OCI-LY7 (cell line): ENCODE measurements around the gene VWF. TPM values are rescaled to one million over a fixed set of nuclear protein-coding genes. Genes with fewer than 3 reads are reported as not detected.

Experiments used
- BruUV-seq: library from RNA; stranded (reverse); fragments of 400-500 nt; replicated peaks from 2 replicates; lab custom pipeline; 2021; lab: Mats Ljungman, UMichigan
- CTCF ChIA-PET: fragments of 300-600 bp; sonication (Branson Sonifier 250); formaldehyde crosslinking; loops from one replicate; lab custom pipeline; 2022; ENCODE audit warnings: antibody characterized with exemption; ENCODE audit not compliant: unreplicated experiment; lab: Charles Lee
- POLR2A ChIA-PET: fragments of 300-600 bp; sonication (Branson Sonifier 250); formaldehyde crosslinking; loops from one replicate; lab custom pipeline; 2022; ENCODE audit warnings: antibody characterized with exemption; lab: Charles Lee
- DNase-seq: peaks from one replicate; pipeline ENCODE4 v3.0.0-alpha.2; 2015; ENCODE audit warnings: low spot score
- H2AFZ ChIP-seq: fragments of 200-600 bp; sonication (generic), shearing (Covaris generic); 2 replicates; pipeline ENCODE4 v1.6.1; 2014; ENCODE audit warnings: mild to moderate bottlenecking, antibody characterized with exemption, low read length, moderate library complexity
- H3K27ac ChIP-seq: fragments of 200-600 bp; sonication (generic); 2 replicates; pipeline ENCODE4 v1.5.1; 2014; ENCODE audit warnings: mixed run types, low read depth, mild to moderate bottlenecking, moderate library complexity, low read length, inconsistent platforms; ENCODE audit not compliant: poor library complexity, severe bottlenecking
- H3K36me3 ChIP-seq: fragments of 200-600 bp; sonication (generic); 2 replicates; pipeline ENCODE4 v1.6.1; 2014; ENCODE audit warnings: mild to moderate bottlenecking, antibody characterized with exemption, low read length, moderate library complexity, mixed read lengths; ENCODE audit not compliant: insufficient read depth
- H3K4me1 ChIP-seq: fragments of 200-600 bp; sonication (generic); 2 replicates; pipeline ENCODE4 v1.5.1; 2014; ENCODE audit warnings: mild to moderate bottlenecking, low read length; ENCODE audit not compliant: insufficient read depth, poor library complexity, severe bottlenecking
- H3K4me2 ChIP-seq: fragments of 200-600 bp; sonication (generic); 2 replicates; pipeline ENCODE4 v1.6.1; 2014; ENCODE audit warnings: mild to moderate bottlenecking, low read length
- H3K4me3 ChIP-seq: fragments of 200-600 bp; sonication (generic); 2 replicates; pipeline ENCODE4 v1.5.1; 2014; ENCODE audit warnings: mild to moderate bottlenecking, low read depth, low read length; ENCODE audit not compliant: poor library complexity, severe bottlenecking
- H3K79me2 ChIP-seq: fragments of 200-600 bp; sonication (generic); 2 replicates; pipeline ENCODE4 v1.6.1; 2016; ENCODE audit warnings: low read depth, mild to moderate bottlenecking, low read length, moderate library complexity, mixed read lengths; ENCODE audit not compliant: insufficient read depth
- H3K9me2 ChIP-seq: fragments of 200-600 bp; sonication (generic); 2 replicates; pipeline ENCODE4 v1.6.1; 2016; ENCODE audit warnings: mild to moderate bottlenecking, low read length, mixed read lengths; ENCODE audit not compliant: insufficient read depth
- H3K9me3 ChIP-seq: fragments of 200-600 bp; sonication (generic); 2 replicates; pipeline ENCODE4 v1.6.1; 2014; ENCODE audit warnings: mild to moderate bottlenecking, mixed run types, low read length, mixed read lengths
- H4K20me1 ChIP-seq: fragments of 200-600 bp; sonication (generic); 2 replicates; pipeline ENCODE4 v1.6.1; 2014; ENCODE audit warnings: mild to moderate bottlenecking, antibody characterized with exemption, low read length, moderate library complexity, mixed read lengths; ENCODE audit not compliant: insufficient read depth
- CTCF ChIP-seq: fragments of 200-600 bp; sonication (generic); conservative IDR thresholded peaks from 2 replicates; pipeline ENCODE4 v1.5.1; 2014; ENCODE audit warnings: mild to moderate bottlenecking, antibody characterized with exemption, low read length, moderate library complexity, mixed read lengths
- EZH2phosphoT487 ChIP-seq: fragments of 200-600 bp; sonication (generic); IDR thresholded peaks from 2 replicates; pipeline ENCODE4 v1.6.1; 2018; ENCODE audit warnings: low read depth, borderline replicate concordance, mild to moderate bottlenecking, mixed run types, antibody characterized with exemption, low read length, moderate library complexity, mixed read lengths
- intact Hi-C: fragments of 100-400 bp; cut with micrococcal nuclease; formaldehyde crosslinking; loops from one replicate; pipeline ENCODE4 v1.10.0; 2022; ENCODE audit not compliant: unreplicated experiment
- total RNA-seq, 2 experiments: library from RNA; depleted of rRNA in 1 of 2; stranded (reverse); fragments of >200 nt in 1 of 2; shearing (Covaris generic) in 1 of 2; gene quantifications; 2 replicates each; pipeline ENCODE4 v1.2.3, GENCODE V29; 2014 to 2022

VWF gene
- total RNA-seq, 2 experiments from 2014 or later: 0.32 TPM; not detected in 1

GRCh38 chr12:5997260-5997659 lies 127.2 kb downstream of the VWF start:
- TF ChIP-seq EZH2phosphoT487 (no peak), CTCF (no peak)
- no peak overlapping the region for H3K4me2 ChIP-seq
- intact Hi-C loops: no loop called here
- no peaks in the 10 kb centered on the region for H4K20me1 ChIP-seq
- POLR2A ChIA-PET: interaction anchor here (0.5 to 0.8 kb wide), 4 partner anchors 8 to 820 kb away, joined by 3 to 7 read pairs (median 4); no protein-coding TSS in a partner anchor
- H3K4me1 ChIP-seq: no peaks in the 10 kb centered on the region
- H3K9me2 ChIP-seq: no peaks in the 10 kb centered on the region
- no peak for DNase-seq
- BruUV-seq: no TSS peak
- H3K27ac ChIP-seq: no peak overlapping the region
- H3K36me3 ChIP-seq: no peaks in the 10 kb centered on the region
- no peaks in the 10 kb centered on the region for H3K9me3 ChIP-seq
- no peak overlapping the region for H2AFZ ChIP-seq
- CTCF ChIA-PET: no interaction called here
- no peaks in the 10 kb centered on the region for H3K79me2 ChIP-seq
- H3K4me3 ChIP-seq: no peak overlapping the region

- ChIA-PET CTCF (no interaction called here), POLR2A (interaction anchor here (0.7 to 0.9 kb wide), 4 partner anchors 9 to 819 kb away, joined by 3 to 8 read pairs (median 6); no protein-coding TSS in a partner anchor)
- Histone ChIP-seq H3K79me2 (no peaks in the 10 kb centered on the region), H3K27ac (no peak overlapping the region), H3K4me1 (no peaks in the 10 kb centered on the region), H3K4me3 (no peak overlapping the region), H3K9me2 (no peaks in the 10 kb centered on the region), H4K20me1 (no peaks in the 10 kb centered on the region), H3K4me2 (no peak overlapping the region), H3K9me3 (no peaks in the 10 kb centered on the region), H2AFZ (no peak overlapping the region), H3K36me3 (no peaks in the 10 kb centered on the region)
- no peak for TF ChIP-seq CTCF
- no peak for TF ChIP-seq EZH2phosphoT487
- DNase-seq: no peak
- intact Hi-C loops: no loop called here
- no TSS peak for BruUV-seq
Measured at GRCh38 chr12:5996459-5996858, 128.0 kb downstream of the VWF start.

DNA sequence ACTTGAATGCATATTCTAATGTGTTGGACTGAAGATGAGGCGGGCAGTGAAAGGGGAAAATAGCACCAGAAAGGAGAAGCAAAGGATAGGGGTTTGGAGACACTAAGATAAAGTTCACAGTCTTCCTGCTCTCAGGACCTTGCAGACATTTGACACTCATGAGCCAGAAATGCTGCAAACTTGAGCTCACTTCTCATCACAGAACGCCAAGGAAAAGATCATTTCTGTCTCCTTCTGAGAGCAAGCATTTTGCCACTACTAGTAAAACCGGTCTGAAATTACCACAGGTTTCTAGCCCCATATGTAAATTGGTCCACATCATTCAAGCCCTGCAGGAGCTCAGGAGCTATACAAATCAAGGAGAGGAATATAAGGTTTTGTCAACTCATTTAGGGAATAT lies 134.8 kb downstream of the VWF start:
- Histone ChIP-seq H3K9me3 (no peaks in the 10 kb centered on the region), H3K4me2 (no peak overlapping the region), H3K4me1 (no peaks in the 10 kb centered on the region), H3K9me2 (no peaks in the 10 kb centered on the region), H2AFZ (no peak overlapping the region), H3K27ac (no peak overlapping the region), H3K4me3 (no peak overlapping the region), H3K79me2 (no peaks in the 10 kb centered on the region), H3K36me3 (no peaks in the 10 kb centered on the region), H4K20me1 (no peaks in the 10 kb centered on the region)
- ChIA-PET CTCF (interaction anchor here (0.9 to 1.2 kb wide), 2 partner anchors 48 to 70 kb away, joined by 3 to 7 read pairs; no protein-coding TSS in a partner anchor), POLR2A (no interaction called here)
- DNase-seq: no peak
- intact Hi-C loops: loop anchor here (2.0 kb wide), 1 partner anchor 295 kb away; no protein-coding TSS in a partner anchor
- no TSS peak for BruUV-seq
- TF ChIP-seq CTCF (no peak), EZH2phosphoT487 (no peak)
